Measurements from ENCODE around the gene FRMD4B. TPM values are rescaled to one million over a fixed set of nuclear protein-coding genes. Genes with fewer than 3 reads are reported as not detected.

Gene FRMD4B
- total RNA-seq, 1 donor from 2014 or later = 17.3 TPM

- Histone ChIP-seq H3K4me3 (no peak overlapping the region), H3K4me1 (no peaks in the 10 kb centered on the region), H3K9me3 (ENCODE audit: low read depth) (no peaks in the 10 kb centered on the region), H3K36me3 (no peaks in the 10 kb centered on the region), H3K79me2 (ENCODE audit: low read depth) (no peaks in the 10 kb centered on the region), H3K27me3 (no peaks in the 10 kb centered on the region), H3K4me2 (no peak overlapping the region), H2AFZ (replicated peaks) (no peak overlapping the region), H3K9ac (no peak overlapping the region), H4K20me1 (ENCODE audit: low read depth) (no peaks in the 10 kb centered on the region), H3K27ac (no peak overlapping the region), H3F3A (ENCODE audit: low read depth) (no peaks in the 10 kb centered on the region)
- peaks cover 3% of the 10 kb centered on the region for H3K9me3 Mint-ChIP-seq
- no peak for DNase-seq (ENCODE audit: low spot score)
- TF ChIP-seq EZH2phosphoT487 (IDR thresholded peaks at IDR 0.05) (no peak), EZH2 (IDR thresholded peaks at IDR 0.05) (no peak)
- TF ChIP-seq, protein P1, sequence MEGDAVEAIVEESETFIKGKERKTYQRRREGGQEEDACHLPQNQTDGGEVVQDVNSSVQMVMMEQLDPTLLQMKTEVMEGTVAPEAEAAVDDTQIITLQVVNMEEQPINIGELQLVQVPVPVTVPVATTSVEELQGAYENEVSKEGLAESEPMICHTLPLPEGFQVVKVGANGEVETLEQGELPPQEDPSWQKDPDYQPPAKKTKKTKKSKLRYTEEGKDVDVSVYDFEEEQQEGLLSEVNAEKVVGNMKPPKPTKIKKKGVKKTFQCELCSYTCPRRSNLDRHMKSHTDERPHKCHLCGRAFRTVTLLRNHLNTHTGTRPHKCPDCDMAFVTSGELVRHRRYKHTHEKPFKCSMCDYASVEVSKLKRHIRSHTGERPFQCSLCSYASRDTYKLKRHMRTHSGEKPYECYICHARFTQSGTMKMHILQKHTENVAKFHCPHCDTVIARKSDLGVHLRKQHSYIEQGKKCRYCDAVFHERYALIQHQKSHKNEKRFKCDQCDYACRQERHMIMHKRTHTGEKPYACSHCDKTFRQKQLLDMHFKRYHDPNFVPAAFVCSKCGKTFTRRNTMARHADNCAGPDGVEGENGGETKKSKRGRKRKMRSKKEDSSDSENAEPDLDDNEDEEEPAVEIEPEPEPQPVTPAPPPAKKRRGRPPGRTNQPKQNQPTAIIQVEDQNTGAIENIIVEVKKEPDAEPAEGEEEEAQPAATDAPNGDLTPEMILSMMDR (IDR thresholded peaks at IDR 0.05) = no peak
- H3K27me3 Mint-ChIP-seq (ENCODE audit: insufficient read depth, low read depth) = peaks cover 9% of the 10 kb centered on the region
- no peaks in the 10 kb centered on the region for H3K36me3 Mint-ChIP-seq
- no peaks in the 10 kb centered on the region for H3K4me1 Mint-ChIP-seq
- no peak overlapping the region for H3K4me3 Mint-ChIP-seq
- no peak overlapping the region for H3K27ac Mint-ChIP-seq
These were observed 20.3 kb upstream of the FRMD4B start for GRCh38 chr3:69406163-69406562.

GRCh38 chr3:69405067-69405466 lies 19.2 kb upstream of the FRMD4B start:
- Histone ChIP-seq H3K9ac (no peak overlapping the region), H3K4me1 (no peaks in the 10 kb centered on the region), H3K79me2 (ENCODE audit: low read depth) (no peaks in the 10 kb centered on the region), H3K27ac (no peak overlapping the region), H3F3A (ENCODE audit: low read depth) (no peaks in the 10 kb centered on the region), H3K9me3 (ENCODE audit: low read depth) (no peaks in the 10 kb centered on the region), H3K27me3 (no peaks in the 10 kb centered on the region), H3K4me2 (no peak overlapping the region), H4K20me1 (ENCODE audit: low read depth) (no peaks in the 10 kb centered on the region), H2AFZ (replicated peaks) (no peak overlapping the region), H3K4me3 (no peak overlapping the region), H3K36me3 (no peaks in the 10 kb centered on the region)
- peaks cover 4% of the 10 kb centered on the region for H3K27me3 Mint-ChIP-seq (ENCODE audit: insufficient read depth, low read depth)
- H3K27ac Mint-ChIP-seq = no peak overlapping the region
- no peaks in the 10 kb centered on the region for H3K36me3 Mint-ChIP-seq
- no peak overlapping the region for H3K4me3 Mint-ChIP-seq
- no peak for DNase-seq (ENCODE audit: low spot score)
- H3K4me1 Mint-ChIP-seq = no peaks in the 10 kb centered on the region
- TF ChIP-seq, protein P1 (IDR thresholded peaks at IDR 0.05) = no peak
- TF ChIP-seq EZH2phosphoT487 (IDR thresholded peaks at IDR 0.05) = no peak
- TF ChIP-seq EZH2 (IDR thresholded peaks at IDR 0.05) = no peak
- peaks cover 3% of the 10 kb centered on the region for H3K9me3 Mint-ChIP-seq

- Mint-ChIP-seq H3K27me3 (ENCODE audit: insufficient read depth, low read depth) (peaks cover 6% of the 10 kb centered on the region), H3K4me1 (no peaks in the 10 kb centered on the region), H3K27ac (no peak overlapping the region), H3K36me3 (no peaks in the 10 kb centered on the region), H3K9me3 (peaks cover 3% of the 10 kb centered on the region), H3K4me3 (no peak overlapping the region)
- H3K9me3 ChIP-seq (ENCODE audit: low read depth) = no peaks in the 10 kb centered on the region
- H3K9ac ChIP-seq = no peak overlapping the region
- no peak for TF ChIP-seq EZH2 (IDR thresholded peaks at IDR 0.05)
- TF ChIP-seq, protein P1 (IDR thresholded peaks at IDR 0.05) = no peak
- TF ChIP-seq EZH2phosphoT487 (IDR thresholded peaks at IDR 0.05) = no peak
- H2AFZ ChIP-seq (replicated peaks) = no peak overlapping the region
- H3K4me3 ChIP-seq = no peak overlapping the region
- H4K20me1 ChIP-seq (ENCODE audit: low read depth) = no peaks in the 10 kb centered on the region
- no peaks in the 10 kb centered on the region for H3K4me1 ChIP-seq
- no peaks in the 10 kb centered on the region for H3K27me3 ChIP-seq
- no peak for DNase-seq (ENCODE audit: low spot score)
- no peak overlapping the region for H3K4me2 ChIP-seq
- H3K36me3 ChIP-seq = no peaks in the 10 kb centered on the region
- H3F3A ChIP-seq (ENCODE audit: low read depth) = no peaks in the 10 kb centered on the region
- H3K27ac ChIP-seq = no peak overlapping the region
- H3K79me2 ChIP-seq (ENCODE audit: low read depth) = no peaks in the 10 kb centered on the region
These were observed 17.6 kb upstream of the FRMD4B start for GRCh38 chr3:69403454-69403853.

Data from neural progenitor cell (in vitro differentiated cells).